ENCODE data around the gene HNRNPR.

DNA sequence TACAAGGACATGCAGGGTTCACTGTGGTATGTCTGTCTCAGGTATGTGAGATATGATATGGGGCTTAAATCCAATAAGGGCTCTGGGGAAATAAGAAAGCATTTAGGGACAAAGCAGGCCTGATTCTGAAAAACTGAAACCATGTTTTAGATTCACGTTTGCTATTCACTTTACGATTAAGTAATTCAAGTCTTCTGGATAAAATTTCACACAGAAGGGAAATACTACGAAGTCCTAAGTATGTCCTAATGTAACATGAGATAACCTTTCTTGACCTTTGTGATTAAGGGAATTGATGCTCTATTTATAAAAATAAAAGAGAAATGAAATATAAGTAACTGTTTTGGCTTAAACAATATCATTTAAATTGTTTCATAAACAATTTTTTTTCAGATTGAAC lies 55.4 kb downstream of the HNRNPR start:
- TF ChIP-seq, protein P1, sequence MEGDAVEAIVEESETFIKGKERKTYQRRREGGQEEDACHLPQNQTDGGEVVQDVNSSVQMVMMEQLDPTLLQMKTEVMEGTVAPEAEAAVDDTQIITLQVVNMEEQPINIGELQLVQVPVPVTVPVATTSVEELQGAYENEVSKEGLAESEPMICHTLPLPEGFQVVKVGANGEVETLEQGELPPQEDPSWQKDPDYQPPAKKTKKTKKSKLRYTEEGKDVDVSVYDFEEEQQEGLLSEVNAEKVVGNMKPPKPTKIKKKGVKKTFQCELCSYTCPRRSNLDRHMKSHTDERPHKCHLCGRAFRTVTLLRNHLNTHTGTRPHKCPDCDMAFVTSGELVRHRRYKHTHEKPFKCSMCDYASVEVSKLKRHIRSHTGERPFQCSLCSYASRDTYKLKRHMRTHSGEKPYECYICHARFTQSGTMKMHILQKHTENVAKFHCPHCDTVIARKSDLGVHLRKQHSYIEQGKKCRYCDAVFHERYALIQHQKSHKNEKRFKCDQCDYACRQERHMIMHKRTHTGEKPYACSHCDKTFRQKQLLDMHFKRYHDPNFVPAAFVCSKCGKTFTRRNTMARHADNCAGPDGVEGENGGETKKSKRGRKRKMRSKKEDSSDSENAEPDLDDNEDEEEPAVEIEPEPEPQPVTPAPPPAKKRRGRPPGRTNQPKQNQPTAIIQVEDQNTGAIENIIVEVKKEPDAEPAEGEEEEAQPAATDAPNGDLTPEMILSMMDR (conservative IDR thresholded peaks at IDR 0.05) = no peak
- TF ChIP-seq EZH2 (IDR thresholded peaks at IDR 0.05; ENCODE audit: low read depth) = no peak

Measured in PC-9 (cell line).